Spleen (tissue), 11 donors: ENCODE results near the gene CD55. TPM values are rescaled to one million over a fixed set of nuclear protein-coding genes. Genes with fewer than 3 reads are reported as not detected.
A peak's percentile ranks its signal among the peaks of the same experiment; 100 is the strongest.

Experiments
- DNase-seq: peaks from one replicate; pipeline ENCODE4 v3.0.0-alpha.2; 2020
- H3K27ac ChIP-seq, 8 donors: fragments of 200-600 bp; sonication (generic) in 7 of 8; 1 replicate in 4 of 8; 2 replicates in 4 of 8; pipeline versions ENCODE4 v1.5.0 to v1.8.0; 2016 to 2021; ENCODE audit warnings: inconsistent platforms in 4 of 8, mild to moderate bottlenecking in 4 of 8, moderate library complexity in 1 of 8
- H3K27me3 ChIP-seq, 7 donors: fragments of 200-600 bp; sonication (generic) in 6 of 7; replicated peaks in 1 of 7; 1 replicate in 4 of 7; 2 replicates in 3 of 7; pipeline versions ENCODE4 v1.5.0 to v1.8.0; 2016 to 2021; ENCODE audit warnings: inconsistent platforms in 3 of 7, mild to moderate bottlenecking in 1 of 7
- H3K36me3 ChIP-seq, 6 donors: fragments of 200-600 bp; sonication (generic) in 5 of 6; 1 replicate in 4 of 6; 2 replicates in 2 of 6; pipeline versions ENCODE4 v1.5.0 to v1.8.0; 2016 to 2021; ENCODE audit warnings: inconsistent platforms in 2 of 6
- H3K4me1 ChIP-seq, 6 donors: fragments of 200-600 bp; sonication (generic) in 5 of 6; 1 replicate in 3 of 6; 2 replicates in 3 of 6; pipeline versions ENCODE4 v1.5.0 to v1.8.0; 2016 to 2021; ENCODE audit warnings: inconsistent platforms in 3 of 6
- H3K4me3 ChIP-seq, 8 donors: fragments of 200-600 bp; sonication (generic) in 7 of 8; 1 replicate in 4 of 8; 2 replicates in 4 of 8; pipeline versions ENCODE4 v1.5.0 to v1.8.0; 2016 to 2021; ENCODE audit warnings: inconsistent platforms in 4 of 8, mild to moderate bottlenecking in 4 of 8, moderate library complexity in 2 of 8
- H3K9me3 ChIP-seq, 8 donors: fragments of 200-600 bp; sonication (generic) in 7 of 8; 1 replicate in 4 of 8; 2 replicates in 4 of 8; pipeline versions ENCODE4 v1.5.0 to v1.8.0; 2016 to 2021; ENCODE audit warnings: inconsistent platforms in 4 of 8
- CTCF ChIP-seq, 11 experiments: fragments of 200-600 bp in 7 of 11; fragments of 450-650 bp in 4 of 11; sonication (generic) in 4 of 11; IDR thresholded peaks in 8 of 11; conservative IDR thresholded peaks in 3 of 11; 1 replicate in 7 of 11; 2 replicates in 4 of 11; pipeline versions ENCODE4 v1.4.0 to v1.8.0; 2016 to 2021; ENCODE audit warnings: antibody characterized with exemption in 11 of 11, inconsistent platforms in 4 of 11, mild to moderate bottlenecking in 1 of 11
- POLR2A ChIP-seq, 3 donors: fragments of 450-650 bp; IDR thresholded peaks; one replicate each; pipeline ENCODE4 v1.5.1; 2017; ENCODE audit warnings: antibody characterized with exemption in 3 of 3, mild to moderate bottlenecking in 1 of 3
- POLR2AphosphoS5 ChIP-seq, 3 donors: sonication (generic); formaldehyde crosslinking; IDR thresholded peaks; one replicate each; pipeline ENCODE4 v1.5.1; 2017; ENCODE audit warnings: antibody characterized with exemption in 3 of 3
- WGBS, 5 donors: extraction: QIAGEN DNeasy Blood & Tissue Kit in 3 of 5; methylation state at CpG; one replicate each; pipeline versions ENCODE4 v1.1.5 to v1.1.7; 2013 to 2018; 5-methylcytosine and 5-hydroxymethylcytosine counted together
- intact Hi-C: fragments of 100-400 bp; cut with DNase I; formaldehyde crosslinking; loops from one replicate; pipeline ENCODE4 v1.15.0; 2023; ENCODE audit warnings: low total_unique reads
- polyA plus RNA-seq, 3 donors: library from polyadenylated mRNA; stranded (reverse); fragments of 200-250 nt; gene quantifications; one replicate each; pipeline ENCODE4 v1.2.1, GENCODE V29; 2013
- total RNA-seq, 7 donors: library from RNA; depleted of rRNA in 3 of 7; stranded (reverse); fragments of >200 nt in 3 of 7; fragmentation: NEBNext Ultra II Directional in 4 of 7; extraction: Animal tissue kit (Norgen Biotek cat#: 25700) in 4 of 7; gene quantifications; one replicate each; pipeline versions ENCODE4 v1.1.0 to v1.2.1, GENCODE V29; 2016 to 2021
- donor health status: healthy with polysubstance abuse.
- donor health status: DM: no; HTN: no; CAD: no; lungs with moderate emphysema.
- donor health status: DM: no; HTN: no; CAD: no.
- donor health status: Bipolar disorder and iron deficiency.
- donor health status: healthy.
- donor health status: DM: no; HTN: no; CAD: no.
- donor health status: DM: yes; HTN: yes; CAD: no.

Gene CD55
- total and polyA plus RNA-seq, 10 donors: 28.5 to 229 (median 104) TPM

- H3K27ac ChIP-seq: no peak overlapping the region
- H3K4me3 ChIP-seq: no peak overlapping the region
- DNase-seq: no peak
- 50 to 68% (median 55%) methylated on average over 1 of the region's 1 CpG for WGBS, 5 donors
- H3K27me3 ChIP-seq: no peaks in the 10 kb centered on the region
- intact Hi-C loops: no loop called here
- peaks cover 3 to 16% (median 5%) of the 10 kb centered on the region in 6 donors for H3K4me1 ChIP-seq
- TF ChIP-seq POLR2AphosphoS5 (IDR thresholded peaks at IDR 0.05) (no peak), CTCF (IDR thresholded peaks at IDR 0.05 in 8 of 11, conservative IDR thresholded peaks at IDR 0.05 in 3 of 11) (no peak), POLR2A (IDR thresholded peaks at IDR 0.05) (no peak)
- no peaks in the 10 kb centered on the region for H3K36me3 ChIP-seq
- peaks cover 0 to 9% (median 0%) of the 10 kb centered on the region in 8 donors for H3K9me3 ChIP-seq
Observed at GRCh38 chr1:207277241-207277640, 44.2 kb upstream of the CD55 start.

- no peak for DNase-seq
- intact Hi-C loops: no loop called here
- H3K9me3 ChIP-seq: no peaks in the 10 kb centered on the region
- no peak overlapping the region for H3K27ac ChIP-seq
- no peak for TF ChIP-seq POLR2A (IDR thresholded peaks at IDR 0.05)
- no peak for TF ChIP-seq CTCF (IDR thresholded peaks at IDR 0.05 in 8 of 11, conservative IDR thresholded peaks at IDR 0.05 in 3 of 11)
- TF ChIP-seq POLR2AphosphoS5 (IDR thresholded peaks at IDR 0.05): no peak
- 79 to 100% (median 91%) methylated on average over 2 of the region's 2 CpGs for WGBS, 5 donors
- no peak overlapping the region for H3K4me3 ChIP-seq
- H3K4me1 ChIP-seq: peaks cover 8 to 39% (median 16%) of the 10 kb centered on the region in 6 donors
- no peaks in the 10 kb centered on the region for H3K36me3 ChIP-seq
- no peaks in the 10 kb centered on the region for H3K27me3 ChIP-seq
Observed at GRCh38 chr1:207279652-207280051, 41.8 kb upstream of the CD55 start.

- no peak for DNase-seq
- Histone ChIP-seq H3K36me3 (no peaks in the 10 kb centered on the region), H3K27ac (no peak overlapping the region), H3K4me3 (no peak overlapping the region), H3K4me1 (peaks cover 8 to 41% (median 17%) of the 10 kb centered on the region in 6 donors), H3K9me3 (no peaks in the 10 kb centered on the region), H3K27me3 (no peaks in the 10 kb centered on the region)
- WGBS, 5 donors: 93 to 98% (median 97%) methylated on average over 3 of the region's 3 CpGs
- intact Hi-C loops: no loop called here
- no peak for TF ChIP-seq POLR2A (IDR thresholded peaks at IDR 0.05)
- TF ChIP-seq POLR2AphosphoS5 (IDR thresholded peaks at IDR 0.05): no peak
- no peak for TF ChIP-seq CTCF (IDR thresholded peaks at IDR 0.05 in 8 of 11, conservative IDR thresholded peaks at IDR 0.05 in 3 of 11)
Observed at GRCh38 chr1:207280706-207281105, 40.8 kb upstream of the CD55 start.

GRCh38 chr1:207282058-207282457 is 39.4 kb upstream of the CD55 start:
- no peak for DNase-seq
- Histone ChIP-seq H3K27ac (peak overlapping the region in 4 of 8 donors; percentile 20 to 24 (median 21)), H3K36me3 (no peaks in the 10 kb centered on the region), H3K27me3 (no peaks in the 10 kb centered on the region), H3K4me3 (no peak overlapping the region), H3K9me3 (no peaks in the 10 kb centered on the region), H3K4me1 (peaks cover 8 to 41% (median 17%) of the 10 kb centered on the region in 6 donors)
- WGBS, 5 donors: 32 to 42% (median 35%) methylated on average over 2 of the region's 2 CpGs
- intact Hi-C loops: no loop called here
- TF ChIP-seq POLR2A (IDR thresholded peaks at IDR 0.05): no peak
- no peak for TF ChIP-seq POLR2AphosphoS5 (IDR thresholded peaks at IDR 0.05)
- TF ChIP-seq CTCF (IDR thresholded peaks at IDR 0.05 in 8 of 11, conservative IDR thresholded peaks at IDR 0.05 in 3 of 11): no peak
